Neuron (in vitro differentiated cells): ENCODE measurements around the gene PARD3B.

Experiments
- H2AFZ ChIP-seq: one replicate; pipeline ENCODE4 v1.6.1; 2013; ENCODE audit warnings: low read depth, mild to moderate bottlenecking, inconsistent platforms, low read length, moderate library complexity
- H3K27me3 ChIP-seq: one replicate; pipeline ENCODE4 v1.6.1; 2013; ENCODE audit warnings: low read length; ENCODE audit not compliant: insufficient read depth
- H3K36me3 ChIP-seq: one replicate; pipeline ENCODE4 v1.6.1; 2013; ENCODE audit warnings: low read length; ENCODE audit not compliant: insufficient read depth
- H3K4me1 ChIP-seq: one replicate; pipeline ENCODE4 v1.6.1; 2013; ENCODE audit warnings: low read length; ENCODE audit not compliant: insufficient read depth
- H3K4me3 ChIP-seq: 2 replicates; pipeline ENCODE4 v1.5.1; 2013; ENCODE audit warnings: mild to moderate bottlenecking, low read length, moderate library complexity
- H3K9me3 ChIP-seq: one replicate; pipeline ENCODE4 v1.6.1; 2013; ENCODE audit warnings: low read length

Gene PARD3B

GRCh38 chr2:204657024-204657423 is 111.7 kb downstream of the PARD3B start:
- H2AFZ ChIP-seq: no peak overlapping the region
- no peaks in the 10 kb centered on the region for H3K36me3 ChIP-seq
- no peaks in the 10 kb centered on the region for H3K4me1 ChIP-seq
- no peaks in the 10 kb centered on the region for H3K27me3 ChIP-seq
- peaks cover 3% of the 10 kb centered on the region for H3K9me3 ChIP-seq
- H3K4me3 ChIP-seq: no peak overlapping the region

- no peak overlapping the region for H2AFZ ChIP-seq
- H3K4me3 ChIP-seq: no peak overlapping the region
- no peaks in the 10 kb centered on the region for H3K9me3 ChIP-seq
- H3K36me3 ChIP-seq: no peaks in the 10 kb centered on the region
- no peaks in the 10 kb centered on the region for H3K27me3 ChIP-seq
- H3K4me1 ChIP-seq: peaks cover 19% of the 10 kb centered on the region
Observed at GRCh38 chr2:204662956-204663355, 117.7 kb downstream of the PARD3B start.

GRCh38 chr2:204663816-204664425 is 118.6 kb downstream of the PARD3B start:
- no peak overlapping the region for H3K4me3 ChIP-seq
- peaks cover 23% of the 10 kb centered on the region for H3K4me1 ChIP-seq
- no peaks in the 10 kb centered on the region for H3K9me3 ChIP-seq
- no peak overlapping the region for H2AFZ ChIP-seq
- no peaks in the 10 kb centered on the region for H3K36me3 ChIP-seq
- H3K27me3 ChIP-seq: no peaks in the 10 kb centered on the region

- H3K27me3 ChIP-seq: no peaks in the 10 kb centered on the region
- no peaks in the 10 kb centered on the region for H3K9me3 ChIP-seq
- no peak overlapping the region for H2AFZ ChIP-seq
- H3K36me3 ChIP-seq: no peaks in the 10 kb centered on the region
- peaks cover 23% of the 10 kb centered on the region for H3K4me1 ChIP-seq
- H3K4me3 ChIP-seq: no peak overlapping the region
Observed at GRCh38 chr2:204664708-204665121, 119.4 kb downstream of the PARD3B start.

- Histone ChIP-seq H3K36me3 (no peaks in the 10 kb centered on the region), H3K4me3 (no peak overlapping the region), H3K4me1 (peaks cover 23% of the 10 kb centered on the region), H2AFZ (no peak overlapping the region), H3K27me3 (no peaks in the 10 kb centered on the region), H3K9me3 (no peaks in the 10 kb centered on the region)
Observed at GRCh38 chr2:204665207-204665606, 119.9 kb downstream of the PARD3B start.

GRCh38 chr2:204665771-204666170 is 120.5 kb downstream of the PARD3B start:
- Histone ChIP-seq H3K4me3 (no peak overlapping the region), H3K36me3 (no peaks in the 10 kb centered on the region), H3K4me1 (peaks cover 23% of the 10 kb centered on the region), H3K27me3 (no peaks in the 10 kb centered on the region), H2AFZ (no peak overlapping the region), H3K9me3 (no peaks in the 10 kb centered on the region)

- H3K4me1 ChIP-seq: peaks cover 26% of the 10 kb centered on the region
- no peak overlapping the region for H2AFZ ChIP-seq
Observed at GRCh38 chr2:204667990-204668389, 122.7 kb downstream of the PARD3B start.

GRCh38 chr2:204669382-204669781 is 124.1 kb downstream of the PARD3B start:
- Histone ChIP-seq H3K4me3 (no peak overlapping the region), H3K9me3 (no peaks in the 10 kb centered on the region), H3K27me3 (no peaks in the 10 kb centered on the region), H3K4me1 (peaks cover 33% of the 10 kb centered on the region), H2AFZ (no peak overlapping the region), H3K36me3 (no peaks in the 10 kb centered on the region)

More at GRCh38 chr2:204667990-204668389, 122.7 kb downstream of the PARD3B start:
- Histone ChIP-seq H3K4me3 (no peak overlapping the region), H3K27me3 (no peaks in the 10 kb centered on the region), H3K36me3 (no peaks in the 10 kb centered on the region), H3K9me3 (no peaks in the 10 kb centered on the region)

GRCh38 chr2:204670124-204670523 is 124.8 kb downstream of the PARD3B start:
- Histone ChIP-seq H3K27me3 (no peaks in the 10 kb centered on the region), H2AFZ (no peak overlapping the region), H3K4me1 (peaks cover 26% of the 10 kb centered on the region), H3K36me3 (no peaks in the 10 kb centered on the region), H3K9me3 (no peaks in the 10 kb centered on the region), H3K4me3 (no peak overlapping the region)

- Histone ChIP-seq H3K9me3 (no peaks in the 10 kb centered on the region), H2AFZ (no peak overlapping the region), H3K36me3 (no peaks in the 10 kb centered on the region), H3K4me1 (peaks cover 22% of the 10 kb centered on the region), H3K27me3 (no peaks in the 10 kb centered on the region), H3K4me3 (no peak overlapping the region)
Observed at GRCh38 chr2:204670756-204671155, 125.5 kb downstream of the PARD3B start.

- H3K27me3 ChIP-seq: no peaks in the 10 kb centered on the region
- peaks cover 18% of the 10 kb centered on the region for H3K4me1 ChIP-seq
- H3K9me3 ChIP-seq: peaks cover 3% of the 10 kb centered on the region
- no peaks in the 10 kb centered on the region for H3K36me3 ChIP-seq
- H2AFZ ChIP-seq: no peak overlapping the region
- H3K4me3 ChIP-seq: no peak overlapping the region
Observed at GRCh38 chr2:204672772-204673171, 127.5 kb downstream of the PARD3B start.

GRCh38 chr2:204673877-204674276 is 128.6 kb downstream of the PARD3B start:
- Histone ChIP-seq H2AFZ (no peak overlapping the region), H3K4me3 (no peak overlapping the region), H3K36me3 (no peaks in the 10 kb centered on the region), H3K9me3 (peaks cover 10% of the 10 kb centered on the region), H3K27me3 (no peaks in the 10 kb centered on the region), H3K4me1 (peaks cover 13% of the 10 kb centered on the region)

GRCh38 chr2:204678031-204678430 is 132.8 kb downstream of the PARD3B start:
- Histone ChIP-seq H3K27me3 (no peaks in the 10 kb centered on the region), H3K9me3 (peaks cover 10% of the 10 kb centered on the region), H3K4me3 (no peak overlapping the region), H3K4me1 (peaks cover 24% of the 10 kb centered on the region), H3K36me3 (no peaks in the 10 kb centered on the region), H2AFZ (no peak overlapping the region)

GRCh38 chr2:204680576-204680975 is 135.3 kb downstream of the PARD3B start:
- no peak overlapping the region for H3K4me3 ChIP-seq
- H3K36me3 ChIP-seq: no peaks in the 10 kb centered on the region
- H2AFZ ChIP-seq: no peak overlapping the region
- peaks cover 10% of the 10 kb centered on the region for H3K9me3 ChIP-seq
- peaks cover 14% of the 10 kb centered on the region for H3K4me1 ChIP-seq
- no peaks in the 10 kb centered on the region for H3K27me3 ChIP-seq
